ENCODE results near the gene SAMD9.

The SAMD9 gene

GRCh38 chr7:93117852-93118530 lies at the start of gene SAMD9:
Gene SAMD9, minus strand, starts transcription at chr7:93117979. Its CDS starts 11,882 bp downstream, at chr7:93106097.
- Mint-ChIP-seq H3K9me3 (peaks cover 16% of the 10 kb centered on the region), H3K27me3 (no peaks in the 10 kb centered on the region), H3K4me1 (ENCODE audit: low read depth) (peaks cover 51% of the 10 kb centered on the region), H3K27ac (peak within 1 kb of the TSS; percentile 78), H3K36me3 (ENCODE audit: low read depth) (peaks cover 28% of the 10 kb centered on the region), H3K4me3 (peak within 1 kb of the TSS; percentile 80)

DNA sequence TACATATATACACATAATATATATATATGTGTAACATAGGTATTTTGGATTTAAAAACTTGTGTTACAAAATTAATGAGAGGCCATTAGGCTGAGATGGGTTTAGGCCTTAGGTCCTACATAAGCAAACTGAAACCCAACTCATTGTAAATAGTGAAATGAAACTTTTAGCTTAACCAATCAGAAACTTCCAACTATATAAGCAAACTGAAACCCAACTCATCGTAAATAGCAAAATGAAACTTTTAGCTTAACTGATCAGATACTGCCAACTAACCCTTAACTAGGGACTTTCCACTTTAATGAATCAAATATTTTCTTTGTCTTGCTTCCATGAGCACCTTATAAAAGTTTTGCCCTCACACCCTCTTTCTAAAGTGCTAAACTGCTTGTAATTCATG lies 47.7 kb upstream of the SAMD9 start:
- peaks cover 3% of the 10 kb centered on the region for H3K4me1 Mint-ChIP-seq (ENCODE audit: low read depth)
- H3K27me3 Mint-ChIP-seq, result no peaks in the 10 kb centered on the region
- no peak overlapping the region for H3K27ac Mint-ChIP-seq
- no peak overlapping the region for H3K4me3 Mint-ChIP-seq
- H3K9me3 Mint-ChIP-seq, result peaks cover 18% of the 10 kb centered on the region
- H3K36me3 Mint-ChIP-seq (ENCODE audit: low read depth), result no peaks in the 10 kb centered on the region

- Mint-ChIP-seq H3K27me3 (no peaks in the 10 kb centered on the region), H3K4me3 (no peak overlapping the region), H3K36me3 (ENCODE audit: low read depth) (no peaks in the 10 kb centered on the region), H3K27ac (no peak overlapping the region), H3K9me3 (peaks cover 18% of the 10 kb centered on the region), H3K4me1 (ENCODE audit: low read depth) (peaks cover 3% of the 10 kb centered on the region)
Measured at GRCh38 chr7:93164766-93165165, 47.0 kb upstream of the SAMD9 start.

DNA sequence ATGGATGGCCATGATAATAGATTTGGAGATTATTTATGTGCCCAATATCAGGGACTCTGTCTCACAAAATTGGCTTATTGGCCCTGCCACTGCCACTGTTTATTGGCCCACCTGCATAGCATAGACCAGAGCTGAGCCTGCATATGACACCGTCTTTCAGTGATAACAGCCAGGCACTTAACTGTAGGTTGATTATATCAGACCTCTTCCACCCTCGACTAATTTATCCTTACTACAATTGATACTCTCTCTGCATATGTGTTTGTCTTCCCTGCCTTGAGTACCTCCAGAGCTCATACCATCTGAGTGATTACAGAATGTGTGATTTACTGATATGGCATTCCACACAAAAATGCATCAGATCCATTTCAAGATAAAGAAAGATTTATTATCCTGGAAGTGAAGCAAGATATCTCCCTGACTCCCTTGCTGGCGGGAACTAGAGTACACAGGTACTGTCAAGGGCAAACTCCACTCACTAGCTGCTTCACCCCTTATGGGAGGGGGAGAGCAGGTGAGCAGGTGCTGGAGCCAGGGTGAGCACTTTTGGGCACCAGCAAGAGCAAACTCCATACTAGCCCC lies 43.5 kb upstream of the SAMD9 start:
- Mint-ChIP-seq H3K9me3 (peaks cover 7% of the 10 kb centered on the region), H3K27ac (no peak overlapping the region), H3K4me3 (no peak overlapping the region), H3K4me1 (ENCODE audit: low read depth) (peaks cover 3% of the 10 kb centered on the region), H3K27me3 (no peaks in the 10 kb centered on the region), H3K36me3 (ENCODE audit: low read depth) (no peaks in the 10 kb centered on the region)

DNA sequence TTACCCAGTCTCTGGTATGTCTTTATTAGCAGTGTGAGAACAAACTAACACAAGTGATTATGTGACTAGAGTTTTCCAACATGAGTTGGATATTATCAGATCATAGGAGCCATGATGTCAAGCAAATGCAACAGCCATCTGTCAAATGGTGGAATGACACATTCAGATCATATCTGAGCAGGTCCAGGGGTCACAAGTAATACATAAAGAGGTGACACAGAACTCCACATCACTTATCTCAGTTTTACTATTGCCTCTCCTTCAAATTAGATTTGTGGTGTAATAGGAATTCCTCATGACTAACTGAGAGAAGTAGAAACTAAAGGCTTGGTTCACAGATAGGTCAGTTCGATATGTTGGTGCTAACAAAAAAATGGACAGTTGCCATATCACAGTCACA lies 42.6 kb upstream of the SAMD9 start:
- no peaks in the 10 kb centered on the region for H3K4me1 Mint-ChIP-seq (ENCODE audit: low read depth)
- peaks cover 7% of the 10 kb centered on the region for H3K9me3 Mint-ChIP-seq
- no peak overlapping the region for H3K27ac Mint-ChIP-seq
- no peaks in the 10 kb centered on the region for H3K27me3 Mint-ChIP-seq
- H3K4me3 Mint-ChIP-seq, result no peak overlapping the region
- no peaks in the 10 kb centered on the region for H3K36me3 Mint-ChIP-seq (ENCODE audit: low read depth)

GRCh38 chr7:93159490-93159889 lies 41.7 kb upstream of the SAMD9 start:
- Mint-ChIP-seq H3K9me3 (peaks cover 7% of the 10 kb centered on the region), H3K27ac (no peak overlapping the region), H3K4me1 (ENCODE audit: low read depth) (no peaks in the 10 kb centered on the region)

GRCh38 chr7:93156884-93157283 lies 39.1 kb upstream of the SAMD9 start:
- Mint-ChIP-seq H3K27me3 (no peaks in the 10 kb centered on the region), H3K4me3 (no peak overlapping the region), H3K27ac (no peak overlapping the region), H3K4me1 (ENCODE audit: low read depth) (no peaks in the 10 kb centered on the region), H3K36me3 (ENCODE audit: low read depth) (no peaks in the 10 kb centered on the region), H3K9me3 (peaks cover 3% of the 10 kb centered on the region)

More at GRCh38 chr7:93159490-93159889, 41.7 kb upstream of the SAMD9 start:
- no peak overlapping the region for H3K4me3 Mint-ChIP-seq
- no peaks in the 10 kb centered on the region for H3K36me3 Mint-ChIP-seq (ENCODE audit: low read depth)
- H3K27me3 Mint-ChIP-seq, result no peaks in the 10 kb centered on the region

DNA sequence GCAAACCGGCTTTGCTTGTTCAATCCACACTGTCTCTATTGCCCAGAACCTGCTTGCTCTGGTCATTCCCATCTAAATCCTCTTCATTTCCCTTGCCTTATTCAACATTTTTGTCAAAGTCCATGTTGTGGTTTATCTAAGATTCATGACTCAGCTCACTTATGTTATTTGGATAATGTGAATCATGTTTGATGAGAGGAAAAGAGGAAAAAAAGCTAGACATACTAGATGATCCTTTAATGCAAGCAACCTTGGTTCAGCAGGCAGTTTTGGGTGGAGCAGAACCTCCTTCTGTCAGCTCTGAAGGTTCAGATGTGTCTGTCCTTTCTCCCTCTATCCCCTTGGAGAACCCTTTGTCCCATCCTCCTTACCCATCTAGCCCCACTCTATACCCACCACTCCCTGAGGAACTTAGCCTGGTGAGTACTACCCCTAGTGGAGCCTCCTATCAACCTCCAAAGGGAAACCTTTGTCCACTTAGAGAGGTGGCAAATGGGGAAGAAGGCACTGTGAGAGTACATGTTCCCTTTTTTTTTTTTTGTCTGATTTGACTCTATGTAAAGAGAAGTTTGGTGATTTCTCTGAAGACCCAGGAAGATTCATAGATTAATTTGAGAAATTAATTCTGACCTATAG lies 32.5 kb upstream of the SAMD9 start:
- H3K27me3 Mint-ChIP-seq, result no peaks in the 10 kb centered on the region
- H3K4me3 Mint-ChIP-seq, result no peak overlapping the region
- H3K27ac Mint-ChIP-seq, result no peak overlapping the region
- H3K4me1 Mint-ChIP-seq (ENCODE audit: low read depth), result peaks cover 37% of the 10 kb centered on the region
- H3K9me3 Mint-ChIP-seq, result peaks cover 5% of the 10 kb centered on the region
- H3K36me3 Mint-ChIP-seq (ENCODE audit: low read depth), result peaks cover 5% of the 10 kb centered on the region

DNA sequence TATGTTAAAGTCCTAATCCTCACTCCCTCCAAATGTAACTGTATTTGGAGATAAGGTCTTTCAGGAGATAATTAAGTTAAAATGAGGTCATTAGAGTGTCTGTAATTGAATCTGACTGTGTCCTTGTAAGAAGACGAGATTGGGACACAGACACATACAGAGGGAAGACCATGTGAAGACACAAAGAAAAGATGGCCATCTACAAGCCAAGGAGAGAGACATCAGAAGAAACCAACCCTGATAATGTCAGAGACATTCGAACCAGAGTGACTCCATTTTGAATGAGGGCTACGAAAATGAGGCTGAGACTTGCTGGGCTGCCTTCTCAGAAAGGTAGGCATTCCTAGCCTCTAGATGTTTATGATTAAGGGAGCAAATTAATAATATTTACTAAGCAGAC lies 30.9 kb upstream of the SAMD9 start:
- Mint-ChIP-seq H3K9me3 (peaks cover 5% of the 10 kb centered on the region), H3K27me3 (no peaks in the 10 kb centered on the region), H3K4me3 (peak overlapping the region; percentile 89), H3K36me3 (ENCODE audit: low read depth) (peaks cover 8% of the 10 kb centered on the region), H3K4me1 (ENCODE audit: low read depth) (peaks cover 38% of the 10 kb centered on the region), H3K27ac (peak overlapping the region; percentile 88)

GRCh38 chr7:93148144-93148543 lies 30.4 kb upstream of the SAMD9 start, which contains the start of gene SAMD9L:
Gene SAMD9L, minus strand, starts transcription at chr7:93148385. Its CDS starts 12,414 bp downstream, at chr7:93135971.
- peak within 1 kb of the TSS; percentile 89 for H3K4me3 Mint-ChIP-seq
- H3K9me3 Mint-ChIP-seq, result peaks cover 5% of the 10 kb centered on the region
- H3K27me3 Mint-ChIP-seq, result no peaks in the 10 kb centered on the region
- peak within 1 kb of the TSS; percentile 88 for H3K27ac Mint-ChIP-seq
- H3K4me1 Mint-ChIP-seq (ENCODE audit: low read depth), result peaks cover 38% of the 10 kb centered on the region
- H3K36me3 Mint-ChIP-seq (ENCODE audit: low read depth), result peaks cover 12% of the 10 kb centered on the region

GRCh38 chr7:93147363-93147762 lies 29.6 kb upstream of the SAMD9 start:
- H3K27ac Mint-ChIP-seq, result peak overlapping the region; percentile 78
- no peaks in the 10 kb centered on the region for H3K27me3 Mint-ChIP-seq
- peaks cover 38% of the 10 kb centered on the region for H3K4me1 Mint-ChIP-seq (ENCODE audit: low read depth)
- H3K9me3 Mint-ChIP-seq, result peaks cover 5% of the 10 kb centered on the region
- peaks cover 13% of the 10 kb centered on the region for H3K36me3 Mint-ChIP-seq (ENCODE audit: low read depth)
- H3K4me3 Mint-ChIP-seq, result peak overlapping the region; percentile 89

GRCh38 chr7:93146472-93147141 lies 28.8 kb upstream of the SAMD9 start:
- Mint-ChIP-seq H3K27ac (peak overlapping the region; percentile 78), H3K9me3 (peaks cover 5% of the 10 kb centered on the region), H3K36me3 (ENCODE audit: low read depth) (peaks cover 13% of the 10 kb centered on the region), H3K27me3 (no peaks in the 10 kb centered on the region), H3K4me1 (ENCODE audit: low read depth) (peaks cover 38% of the 10 kb centered on the region), H3K4me3 (peak overlapping the region; percentile 89)

DNA sequence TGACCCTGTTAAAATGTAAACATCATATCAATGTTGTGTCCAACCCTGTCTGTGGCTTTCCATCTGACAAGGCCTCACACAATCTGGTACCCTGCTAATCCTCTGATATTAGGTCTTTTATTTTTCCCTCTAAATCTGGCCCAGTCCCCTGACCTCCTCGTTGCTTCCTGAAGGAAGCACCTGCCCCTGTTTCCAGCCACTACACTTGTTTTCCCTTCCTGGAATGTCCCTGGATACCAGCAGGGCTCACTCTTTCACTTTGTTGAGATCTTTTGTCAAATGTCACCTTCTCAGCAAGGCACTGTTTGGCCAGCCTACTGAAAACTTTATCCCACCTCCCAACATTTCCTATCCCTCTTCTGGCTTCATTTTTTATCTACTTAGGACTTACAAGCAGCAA lies 28.3 kb upstream of the SAMD9 start:
- Mint-ChIP-seq H3K27ac (peak overlapping the region; percentile 72), H3K27me3 (no peaks in the 10 kb centered on the region), H3K4me3 (peak overlapping the region; percentile 55), H3K36me3 (ENCODE audit: low read depth) (peaks cover 13% of the 10 kb centered on the region), H3K9me3 (peaks cover 5% of the 10 kb centered on the region), H3K4me1 (ENCODE audit: low read depth) (peaks cover 38% of the 10 kb centered on the region)

DNA sequence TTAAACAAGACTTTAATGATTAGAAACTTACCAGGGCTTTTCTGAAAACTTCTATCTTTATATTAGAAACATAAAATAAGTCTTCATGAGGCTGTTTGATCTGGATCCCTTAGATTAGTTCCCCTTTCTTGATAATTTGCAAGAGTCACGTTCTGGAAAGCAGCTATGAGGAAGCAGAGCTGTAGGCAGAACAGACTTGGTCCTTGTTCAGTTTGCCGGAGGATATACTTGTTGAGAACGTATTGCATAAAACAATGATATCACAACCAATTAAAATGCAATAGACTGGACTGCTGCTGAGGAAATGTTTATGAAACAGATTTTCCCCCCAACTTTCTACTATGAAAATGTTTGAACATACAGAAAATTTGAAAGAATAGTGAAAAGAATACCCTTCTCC lies 27.6 kb upstream of the SAMD9 start:
- H3K4me1 Mint-ChIP-seq (ENCODE audit: low read depth), result peaks cover 38% of the 10 kb centered on the region
- peaks cover 13% of the 10 kb centered on the region for H3K36me3 Mint-ChIP-seq (ENCODE audit: low read depth)
- no peak overlapping the region for H3K4me3 Mint-ChIP-seq
- no peak overlapping the region for H3K27ac Mint-ChIP-seq
- H3K27me3 Mint-ChIP-seq, result no peaks in the 10 kb centered on the region
- peaks cover 5% of the 10 kb centered on the region for H3K9me3 Mint-ChIP-seq

DNA sequence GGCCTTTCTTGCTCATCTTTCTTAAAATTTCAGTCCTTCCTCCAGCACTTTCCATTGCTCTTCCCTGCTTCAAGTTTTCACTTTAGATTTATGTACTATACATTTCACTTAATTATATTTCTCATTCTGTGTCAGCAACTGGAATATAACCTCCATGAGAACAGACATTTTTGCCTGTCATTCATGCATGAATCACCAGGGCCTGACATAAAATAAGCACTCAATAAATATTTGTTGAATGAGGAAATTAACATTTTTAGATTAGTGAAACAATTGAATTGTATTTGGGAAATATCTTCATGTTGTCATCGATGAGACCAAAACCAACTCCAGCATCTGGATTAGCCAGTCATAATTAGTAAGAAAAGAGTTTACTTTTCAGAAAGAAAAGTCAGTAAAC lies 24.3 kb upstream of the SAMD9 start:
- peaks cover 7% of the 10 kb centered on the region for H3K9me3 Mint-ChIP-seq
- no peak overlapping the region for H3K4me3 Mint-ChIP-seq
- H3K36me3 Mint-ChIP-seq (ENCODE audit: low read depth), result peaks cover 24% of the 10 kb centered on the region
- H3K4me1 Mint-ChIP-seq (ENCODE audit: low read depth), result peaks cover 19% of the 10 kb centered on the region
- H3K27me3 Mint-ChIP-seq, result no peaks in the 10 kb centered on the region
- no peak overlapping the region for H3K27ac Mint-ChIP-seq

All from stimulated activated naive CD8-positive, alpha-beta T cell treated with anti-CD3 and anti-CD28 coated beads, Interleukin-15, Interleukin-2, amounts not matched to agents 100 ng/mL and 50 ng/mL, for 24 hours (primary cell).